Amniotic stem cell (primary cell): ENCODE results near the gene ADAMTSL1.

Experiments used
- DNase-seq: peaks from one replicate; lab custom pipeline; 2025; lab: John Stamatoyannopoulos, UW

The ADAMTSL1 gene

DNA sequence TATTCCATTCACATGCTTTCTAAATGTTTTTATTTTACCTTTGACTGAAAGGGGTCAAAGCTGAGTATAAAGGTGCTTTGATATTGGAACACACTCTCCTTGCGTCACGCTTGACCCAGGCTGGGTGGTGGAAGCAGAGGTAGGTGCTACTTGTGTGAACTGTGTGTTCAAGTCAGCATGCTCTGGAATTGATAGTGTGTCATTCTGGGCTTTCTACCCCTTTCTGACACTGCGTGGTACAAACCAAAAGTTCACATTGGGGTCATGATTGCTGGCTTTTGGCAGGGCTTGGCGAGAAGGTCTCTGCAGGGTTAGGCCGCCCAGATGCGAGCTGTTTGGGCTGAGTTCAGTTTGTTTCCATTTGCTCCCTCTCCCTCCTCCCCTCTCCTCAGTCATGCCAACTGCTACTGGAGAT lies 131.8 kb downstream of the ADAMTSL1 start:
- no peak for DNase-seq

DNA sequence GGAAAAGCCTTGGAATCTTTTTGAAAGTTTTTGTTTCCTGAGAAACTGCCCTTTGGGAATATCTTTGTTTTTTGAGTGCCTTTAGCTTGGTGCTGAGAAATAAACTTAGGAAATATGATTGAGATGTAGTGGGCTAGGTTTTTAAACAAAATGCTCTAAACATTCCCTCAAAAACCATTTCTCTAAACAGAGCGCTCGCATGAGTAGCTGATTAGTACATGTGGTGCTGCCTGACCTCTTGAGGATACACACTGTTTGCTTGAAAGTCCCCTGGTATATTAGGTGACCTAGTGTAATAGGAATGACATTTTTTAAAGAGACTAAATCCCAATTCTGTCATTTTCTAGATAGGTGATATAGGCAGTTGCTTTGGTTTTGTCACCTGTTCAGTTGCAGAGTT lies 132.3 kb downstream of the ADAMTSL1 start:
- DNase-seq, result no peak

DNA sequence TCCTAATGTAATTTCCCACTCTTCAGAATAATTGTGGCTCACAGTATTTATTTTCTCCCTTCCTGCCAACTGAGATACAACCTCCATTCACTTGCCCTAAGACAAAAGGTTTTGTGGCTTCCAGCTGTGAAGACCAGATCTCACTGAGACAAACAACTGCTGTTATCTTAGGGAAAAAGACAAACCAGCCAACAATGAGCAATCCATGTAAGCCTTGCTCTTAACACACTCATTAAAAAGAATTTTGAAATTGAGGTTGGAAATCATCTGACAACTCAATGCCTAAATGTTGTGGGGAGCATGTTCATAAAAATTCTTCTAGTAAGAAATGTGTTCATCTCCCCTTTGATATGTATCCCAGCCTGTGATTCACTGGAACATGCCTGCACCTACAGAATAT lies 132.9 kb downstream of the ADAMTSL1 start:
- no peak for DNase-seq

DNA sequence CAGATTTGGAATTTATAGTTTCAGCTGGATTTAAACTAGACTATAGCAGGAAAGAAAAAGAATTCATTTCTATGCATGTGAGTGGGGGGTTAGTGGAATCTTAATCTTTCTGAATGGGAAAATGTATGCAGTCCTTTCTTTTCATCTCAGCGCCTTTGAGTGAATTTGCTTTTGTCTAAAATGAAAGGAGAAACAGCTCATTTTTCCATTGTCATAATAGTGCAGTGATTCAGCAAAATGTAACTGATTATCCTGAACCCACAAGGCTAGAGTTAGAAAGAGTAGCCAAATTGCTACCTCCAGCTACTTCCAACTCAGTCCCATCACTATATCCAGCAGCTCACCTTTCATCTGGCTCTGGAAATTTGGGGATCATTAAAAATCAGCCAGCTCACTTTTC lies 134.4 kb downstream of the ADAMTSL1 start:
- no peak for DNase-seq

DNA sequence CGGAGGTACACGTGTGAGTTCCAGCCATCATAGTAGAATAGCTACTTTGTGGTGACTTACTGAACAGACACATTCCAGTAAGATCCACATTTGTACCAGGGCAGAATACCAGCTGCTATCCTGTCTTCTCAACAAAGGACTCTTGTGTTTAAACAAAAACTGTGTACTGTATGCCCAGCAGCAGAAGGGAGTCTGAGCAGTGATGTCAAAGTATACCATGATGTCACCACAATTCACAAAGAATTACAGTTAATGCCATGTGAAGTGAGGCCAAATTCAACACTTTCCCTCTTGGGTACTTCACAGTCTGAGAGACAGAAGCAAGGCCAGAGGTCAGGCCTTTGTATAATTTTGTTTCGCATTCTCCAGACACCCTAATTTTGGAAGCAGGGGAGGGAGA lies 137.0 kb downstream of the ADAMTSL1 start:
- no peak for DNase-seq

DNA sequence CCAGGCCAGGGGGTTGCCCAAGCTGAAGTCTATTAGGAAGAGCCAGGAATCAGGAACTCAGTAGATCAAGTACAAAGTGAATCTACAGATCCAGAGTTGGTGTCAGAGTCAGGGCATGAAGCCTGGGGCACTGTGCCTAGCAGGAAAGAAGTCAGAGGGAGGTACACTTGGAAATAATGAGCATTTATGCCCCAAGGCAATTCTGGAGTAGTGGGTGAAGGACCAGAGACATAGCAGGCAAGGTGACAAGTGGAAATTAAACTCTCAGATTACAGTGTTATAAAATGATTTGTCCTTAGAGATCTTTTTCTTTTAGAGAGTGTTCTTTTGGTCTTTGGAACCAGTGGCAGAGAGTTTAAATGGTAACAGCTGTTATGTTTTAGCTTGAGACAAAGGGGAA lies 138.0 kb downstream of the ADAMTSL1 start:
- DNase-seq, result no peak

DNA sequence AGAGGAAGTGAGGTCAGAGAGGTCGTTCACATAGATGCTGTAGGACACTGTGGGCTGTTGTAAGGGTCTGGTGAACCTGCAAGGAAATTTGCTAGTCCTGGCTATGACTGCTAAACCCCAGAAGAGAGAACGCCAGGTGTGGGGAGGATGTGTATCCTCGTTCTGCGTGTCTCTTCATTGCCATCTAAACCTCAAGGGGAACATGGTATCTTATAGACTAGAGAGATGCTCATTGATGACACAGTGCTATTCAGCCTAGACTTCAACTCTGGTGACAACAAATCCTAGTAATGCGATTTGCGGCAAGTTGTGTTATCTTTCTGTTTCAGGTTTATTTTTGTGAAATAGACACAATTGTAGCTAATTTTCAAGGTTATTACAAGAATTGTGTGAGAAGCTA lies 140.2 kb downstream of the ADAMTSL1 start:
- no peak for DNase-seq

DNA sequence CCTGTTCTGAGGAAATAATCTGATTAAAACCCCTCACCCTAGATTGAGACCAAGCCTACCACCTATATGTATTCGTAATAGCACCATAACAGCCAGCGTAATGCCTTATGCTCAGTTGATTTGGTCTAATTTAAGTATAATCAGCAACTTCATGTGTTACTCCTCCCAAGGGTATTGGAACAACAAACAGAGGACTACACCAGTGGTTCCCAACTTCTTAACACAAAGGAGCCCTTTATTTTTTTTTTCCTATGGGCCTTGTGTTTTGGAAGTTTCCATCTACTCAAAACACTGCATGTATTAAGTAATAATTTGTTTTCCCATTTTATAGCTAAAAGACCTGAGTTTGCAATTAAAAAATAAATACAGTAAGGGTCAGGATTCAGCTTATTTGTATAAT lies 140.7 kb downstream of the ADAMTSL1 start:
- no peak for DNase-seq

DNA sequence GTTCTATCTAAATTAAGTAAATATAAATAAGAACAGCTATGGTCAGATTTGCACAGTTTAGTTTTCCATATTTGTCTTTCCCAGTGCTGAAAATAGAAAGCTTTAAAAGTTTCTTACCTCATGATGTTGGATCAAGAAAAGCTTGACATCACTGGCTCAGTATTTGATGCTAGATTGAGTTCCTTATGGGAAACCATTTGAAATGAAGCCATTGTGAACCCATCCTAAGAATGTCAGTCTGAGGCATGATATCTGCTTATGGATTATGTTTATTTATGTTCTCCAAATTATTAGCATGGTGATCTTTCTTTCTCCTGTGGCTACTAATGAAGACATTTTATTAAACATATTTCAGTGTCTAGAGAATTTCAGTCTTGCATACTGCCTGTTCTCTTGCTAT lies 143.0 kb downstream of the ADAMTSL1 start:
- DNase-seq, result no peak

DNA sequence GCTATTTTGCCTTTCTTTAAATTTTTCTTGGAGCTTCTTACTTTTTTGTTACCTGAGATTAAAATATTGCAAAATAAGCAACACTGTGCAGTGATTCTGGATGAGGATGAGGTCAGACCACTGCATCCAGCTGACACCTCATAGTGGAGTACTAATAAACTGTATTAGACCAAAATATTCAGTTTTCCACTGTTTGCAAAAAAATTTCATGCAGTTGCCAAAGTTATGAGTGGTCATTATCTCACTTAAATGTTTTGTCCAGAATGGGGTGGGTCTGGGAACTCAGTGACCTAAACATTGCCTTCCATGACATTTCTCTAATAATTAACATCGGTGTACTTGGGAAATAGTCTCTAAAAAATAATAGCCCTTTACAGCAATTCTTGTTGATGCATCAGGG lies 143.8 kb downstream of the ADAMTSL1 start:
- DNase-seq, result no peak

DNA sequence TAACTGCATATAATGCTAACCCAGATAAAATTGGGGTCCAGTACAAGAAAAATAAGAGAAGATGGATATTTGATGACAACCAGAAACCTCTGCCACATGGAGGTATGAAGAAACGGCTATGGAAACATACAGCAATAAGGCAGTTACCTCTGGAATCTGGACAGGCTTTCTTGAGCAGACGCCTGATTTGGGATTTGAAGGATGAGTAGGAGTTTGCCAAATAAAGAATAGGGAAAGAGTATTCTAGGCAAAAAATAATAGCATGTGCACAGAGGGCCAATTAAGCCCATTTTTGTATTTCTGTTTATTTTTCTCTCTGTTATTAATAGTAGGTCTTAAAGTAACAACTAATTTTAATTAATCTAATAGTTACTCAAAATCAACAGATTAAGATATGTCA lies 144.9 kb downstream of the ADAMTSL1 start:
- no peak for DNase-seq

DNA sequence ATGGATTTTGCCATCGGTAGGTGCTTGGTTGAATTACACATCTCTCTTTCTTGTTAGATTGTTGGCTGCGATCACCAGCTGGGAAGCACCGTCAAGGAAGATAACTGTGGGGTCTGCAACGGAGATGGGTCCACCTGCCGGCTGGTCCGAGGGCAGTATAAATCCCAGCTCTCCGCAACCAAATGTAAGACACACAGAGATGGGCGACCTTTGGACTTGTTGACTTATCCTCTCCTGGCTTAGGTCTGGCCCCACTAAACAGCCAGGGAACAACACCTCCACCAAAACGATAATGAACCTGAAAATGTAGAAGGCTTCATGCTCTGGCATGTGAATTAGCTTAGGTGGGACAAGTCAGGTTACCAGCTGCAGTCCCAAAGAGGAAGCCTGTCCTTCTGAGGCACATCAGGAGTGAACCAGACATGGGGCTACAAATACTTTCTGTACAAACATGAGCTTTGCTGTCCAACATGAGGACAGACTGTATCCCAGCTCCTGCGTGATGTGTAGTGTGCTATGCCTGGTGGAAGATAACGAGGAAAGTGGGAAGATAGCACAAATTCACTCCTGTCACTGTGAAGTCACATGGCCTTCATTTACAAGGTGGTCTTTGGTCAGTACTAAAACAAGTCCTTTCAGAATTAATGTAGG lies 148.4 kb downstream of the ADAMTSL1 start:
- DNase-seq, result no peak

DNA sequence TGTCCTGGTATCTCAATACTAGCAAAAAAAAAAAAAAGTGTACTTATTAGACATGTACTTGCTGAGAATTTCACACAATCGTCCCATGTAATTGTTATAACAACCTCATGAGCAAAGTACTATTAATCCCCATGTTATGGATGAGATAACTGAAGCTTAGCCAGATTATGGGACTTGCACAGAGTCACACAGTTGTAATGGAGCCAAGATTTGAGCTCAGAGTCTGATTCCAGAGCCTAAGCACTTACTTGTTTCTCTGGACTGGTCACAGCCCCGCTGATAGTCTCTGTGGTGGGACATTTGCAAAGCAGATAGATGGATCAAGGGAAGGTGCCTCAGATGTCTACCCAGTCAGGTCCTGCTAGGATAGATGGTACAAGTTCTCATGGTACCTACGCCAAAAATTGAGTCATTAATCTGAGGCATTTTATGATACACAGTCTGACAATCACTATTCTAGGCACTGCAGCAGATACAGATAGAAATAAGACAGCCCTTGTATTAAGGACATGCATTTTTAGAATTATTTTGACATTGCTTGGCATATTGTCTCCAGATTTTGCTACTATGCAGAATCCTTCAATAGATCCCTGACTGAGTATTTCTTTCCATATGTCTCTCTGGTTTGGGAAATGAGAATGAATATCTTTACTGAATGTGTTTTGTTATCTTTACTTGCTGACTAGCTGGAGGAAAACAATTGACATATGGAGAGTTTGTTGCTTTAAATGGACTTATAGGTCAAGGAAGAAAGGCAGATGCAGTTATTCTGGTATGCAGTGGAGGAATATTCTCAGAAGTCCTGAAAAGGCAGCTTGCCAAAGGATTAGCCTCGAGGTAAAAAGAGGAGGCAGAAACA lies 149.5 kb downstream of the ADAMTSL1 start:
- DNase-seq, result no peak

DNA sequence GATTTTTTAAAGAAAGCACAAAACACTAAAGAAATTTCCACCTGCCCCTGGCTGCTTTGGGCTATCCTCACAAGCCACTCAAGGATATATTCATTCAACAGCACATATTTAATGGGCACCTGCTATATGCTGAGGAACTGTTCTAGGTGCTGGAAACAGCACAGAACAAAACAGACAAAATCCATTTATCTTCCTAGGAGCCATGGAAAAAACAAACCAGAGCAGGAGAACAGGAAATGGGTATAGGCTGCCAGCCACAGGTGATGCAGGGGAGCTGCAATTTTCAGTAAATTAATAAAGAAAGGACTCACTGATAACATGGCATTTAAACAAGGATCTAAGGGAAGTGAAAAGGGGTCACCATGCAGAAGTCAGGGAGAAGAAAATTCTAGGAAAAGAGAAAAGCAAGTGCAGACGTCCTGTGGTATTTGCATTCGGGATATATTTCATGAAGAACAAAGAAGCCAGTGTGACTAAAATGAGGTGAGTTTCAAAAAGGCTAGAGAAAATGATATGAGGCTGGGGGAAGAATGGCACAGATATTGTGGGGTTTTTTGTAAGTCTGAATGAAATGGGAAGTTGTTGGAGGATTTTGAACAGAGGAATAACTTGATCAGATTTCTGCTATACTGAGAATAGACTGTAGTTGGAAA lies 152.2 kb downstream of the ADAMTSL1 start:
- no peak for DNase-seq

DNA sequence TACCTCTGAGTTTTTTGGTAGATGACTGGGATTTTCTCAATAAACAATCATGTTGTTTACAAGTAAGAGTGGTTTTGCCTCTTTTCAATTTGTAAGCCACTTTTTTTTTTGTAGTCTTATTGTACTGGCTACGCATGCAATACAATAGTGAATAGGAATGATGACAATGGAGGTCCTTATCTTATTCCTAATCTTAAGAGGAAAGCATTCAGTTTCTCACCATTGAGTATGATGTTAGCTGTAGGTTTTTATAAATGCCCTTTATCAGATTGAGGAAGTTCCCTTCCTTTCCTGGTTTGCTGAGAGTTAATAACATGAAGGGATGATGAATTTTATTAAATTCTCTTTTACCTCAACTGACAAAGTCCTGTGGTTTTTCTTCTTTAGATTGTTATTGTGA lies 155.2 kb downstream of the ADAMTSL1 start:
- DNase-seq, result no peak

DNA sequence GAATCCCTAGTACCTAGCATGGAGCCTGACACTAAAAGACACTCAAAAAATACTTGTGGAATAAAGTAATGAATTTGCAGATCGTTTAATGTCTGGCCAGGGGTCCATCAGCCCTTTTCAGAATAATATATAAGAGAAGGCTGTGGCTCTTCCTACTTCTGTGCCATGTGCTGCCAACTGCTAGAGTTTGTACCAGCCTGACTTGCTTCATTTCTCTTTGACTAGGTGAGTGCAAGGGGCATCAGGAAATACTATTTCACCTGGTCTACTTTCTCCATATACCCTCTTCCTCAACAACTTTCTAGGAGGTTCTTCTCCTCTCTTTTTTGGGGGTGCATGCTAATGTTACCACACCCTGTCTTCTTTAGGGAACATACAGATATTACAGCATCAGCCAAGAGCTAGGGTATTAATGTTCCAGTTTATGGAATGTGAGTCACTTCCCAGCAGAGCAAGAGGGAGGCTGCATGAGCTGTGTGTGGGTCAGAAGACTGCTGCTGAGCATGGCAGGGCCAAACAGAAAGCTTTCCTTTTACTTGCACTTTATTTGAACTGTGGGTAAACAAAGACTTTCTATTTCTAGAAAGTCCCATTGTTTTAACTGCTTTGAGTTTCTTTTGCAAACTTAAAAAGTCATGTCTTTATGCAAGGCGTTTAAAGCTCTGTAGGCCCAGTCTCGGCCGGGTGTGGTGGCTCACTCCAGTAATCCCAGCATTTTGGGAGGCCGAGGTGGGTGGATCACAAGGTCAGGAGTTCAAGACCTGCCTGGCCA lies 158.9 kb downstream of the ADAMTSL1 start:
- peak; percentile 50 for DNase-seq

DNA sequence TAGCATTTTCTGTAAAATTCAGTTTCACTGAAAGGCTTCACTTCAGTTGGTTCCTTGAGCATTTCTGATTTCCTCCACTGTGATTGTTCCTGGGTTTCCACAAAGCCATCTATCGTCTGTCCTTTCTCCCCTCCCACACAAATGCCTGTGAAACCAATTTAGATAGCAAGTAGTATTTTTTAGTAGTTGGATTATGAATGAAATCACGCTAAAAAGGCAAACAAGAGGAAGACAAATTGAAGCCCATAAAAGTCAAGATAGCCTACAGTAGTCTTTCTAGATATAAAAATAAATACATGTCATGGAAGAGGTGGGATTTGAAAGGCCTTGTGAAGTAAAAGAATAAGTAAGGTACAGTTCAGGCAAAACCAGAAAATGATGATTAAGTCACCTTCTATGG lies 162.8 kb downstream of the ADAMTSL1 start:
- DNase-seq, result no peak

DNA sequence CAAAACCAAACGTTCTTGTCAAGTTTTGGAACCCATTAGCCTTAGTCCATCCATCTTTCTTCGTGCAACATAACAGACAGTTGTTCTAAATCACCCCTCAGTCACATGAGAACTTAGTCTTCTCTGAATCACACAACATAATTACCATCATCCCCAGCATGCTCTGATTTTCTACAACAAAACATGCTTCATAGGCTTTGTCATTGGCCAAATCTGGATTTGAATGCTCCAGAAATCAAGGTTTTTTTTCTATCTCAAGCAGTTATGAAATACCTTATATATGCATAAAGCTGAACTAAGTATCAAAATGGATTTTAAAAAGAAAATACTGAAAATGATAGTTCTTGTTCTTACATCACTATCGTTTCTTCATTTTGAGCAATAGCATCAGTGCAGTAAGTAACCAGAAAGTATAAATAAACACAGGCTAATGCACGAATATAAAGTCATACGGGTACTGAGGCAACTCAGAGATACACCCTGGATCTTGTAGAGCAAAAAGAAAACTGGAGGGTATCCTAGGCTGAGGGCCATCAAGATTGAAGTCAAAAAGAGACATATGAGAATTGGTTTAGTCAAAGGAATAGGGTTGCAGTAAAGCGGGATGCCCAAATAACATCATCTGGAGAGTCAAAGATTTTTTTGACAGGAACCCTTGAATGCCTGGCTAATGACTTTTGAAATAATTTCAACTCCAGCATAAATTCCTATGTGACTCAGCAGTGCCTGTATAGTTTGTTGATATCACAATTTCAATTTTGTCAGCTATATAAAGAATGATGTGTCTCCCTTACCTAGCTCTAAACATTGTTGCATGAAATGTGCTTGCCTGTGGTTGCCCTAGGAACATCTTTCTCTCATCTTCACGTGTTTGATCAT lies 164.7 kb downstream of the ADAMTSL1 start:
- DNase-seq, result no peak

DNA sequence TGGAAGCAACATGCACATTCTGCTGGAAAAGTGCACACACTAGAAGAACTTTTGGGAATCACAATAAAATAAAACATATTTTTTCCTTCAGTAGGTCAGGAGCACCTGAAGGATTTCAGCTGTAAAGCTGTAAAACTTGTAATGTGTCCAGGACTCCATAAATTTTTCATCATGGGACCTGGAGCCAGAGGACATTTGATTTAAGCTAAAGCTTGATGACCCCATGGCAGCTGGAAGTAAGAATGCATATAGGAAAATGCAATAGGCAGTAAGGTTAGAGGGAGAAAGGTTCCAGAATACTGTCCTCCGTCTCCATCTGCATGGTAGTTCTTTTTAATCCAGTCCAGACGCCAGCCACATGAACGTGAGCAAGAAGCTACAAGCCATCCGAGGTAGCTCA lies 166.0 kb downstream of the ADAMTSL1 start:
- no peak for DNase-seq

DNA sequence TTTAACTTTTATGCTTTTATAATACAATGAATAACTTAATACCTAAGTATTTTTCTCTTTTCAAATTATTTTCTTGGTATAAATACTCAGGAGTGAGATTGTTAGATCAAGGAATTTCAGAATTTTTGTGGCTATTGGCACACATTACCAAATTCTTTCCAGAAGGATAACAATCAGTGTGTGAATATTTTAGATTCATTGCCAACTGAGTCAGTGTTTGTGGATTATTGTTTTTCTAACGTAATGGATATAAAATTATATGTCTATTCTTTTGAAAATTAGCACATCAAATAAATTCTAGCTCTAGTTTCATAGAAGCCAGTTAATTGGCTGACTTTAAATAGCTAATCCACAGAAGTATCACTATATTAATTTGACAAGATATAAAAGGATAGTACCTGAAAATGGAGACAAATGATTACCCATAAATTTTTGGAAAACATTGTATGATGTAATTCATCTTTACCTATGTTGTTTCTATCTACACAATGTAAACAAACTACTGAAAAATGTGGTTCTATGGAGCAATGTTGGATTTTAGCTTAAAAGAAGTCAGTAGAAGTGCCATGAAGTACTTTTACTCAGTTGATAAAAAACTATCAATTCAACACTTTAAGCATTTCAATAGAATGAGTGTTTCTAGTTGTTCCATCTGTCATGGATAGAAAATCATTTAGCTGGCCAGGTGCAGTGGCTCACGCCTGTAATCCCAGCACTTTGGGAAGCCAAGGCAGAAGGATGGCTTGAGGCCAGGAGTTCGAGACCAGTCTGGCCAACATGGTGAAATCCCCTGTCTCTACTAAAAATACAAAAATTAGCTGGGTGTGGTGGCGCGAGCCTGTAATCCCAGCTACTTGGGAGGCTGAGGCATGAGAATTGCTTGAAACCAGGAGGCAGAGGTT lies 185.1 kb downstream of the ADAMTSL1 start:
- DNase-seq, result peak; percentile 16
